MM.1S (cell line): ENCODE results near the gene CNPPD1.

Experiments used
- DNase-seq: peaks from one replicate; pipeline ENCODE4 v3.0.0-alpha.2; 2015
- H2AFZ ChIP-seq: fragments of 300-600 bp; sonication (generic); 2 replicates; pipeline ENCODE4 v1.6.0; 2016; ENCODE audit warnings: antibody characterized with exemption, low read length
- H3F3A ChIP-seq: fragments of 300-600 bp; sonication (generic); 2 replicates; pipeline ENCODE4 v1.6.1; 2016; ENCODE audit warnings: mild to moderate bottlenecking, antibody characterized with exemption, low read length, moderate library complexity, mixed read lengths; ENCODE audit not compliant: insufficient read depth
- H3K27ac ChIP-seq: fragments of 300-600 bp; sonication (generic); 2 replicates; pipeline ENCODE4 v1.5.1; 2016; ENCODE audit warnings: mild to moderate bottlenecking, low read length
- H3K27me3 ChIP-seq: fragments of 300-600 bp; sonication (generic); replicated peaks from 2 replicates; pipeline ENCODE4 v1.6.0; 2016; ENCODE audit warnings: low read length; ENCODE audit not compliant: insufficient read depth
- H3K36me3 ChIP-seq: fragments of 300-600 bp; sonication (generic); replicated peaks from 2 replicates; pipeline ENCODE4 v1.6.1; 2016; ENCODE audit warnings: mild to moderate bottlenecking, low read length, mixed read lengths; ENCODE audit not compliant: insufficient read depth
- H3K4me1 ChIP-seq: fragments of 300-600 bp; sonication (generic); 2 replicates; pipeline ENCODE4 v1.6.1; 2016; ENCODE audit warnings: low read length, mixed read lengths
- H3K4me2 ChIP-seq: fragments of 300-600 bp; sonication (generic); 2 replicates; pipeline ENCODE4 v1.6.0; 2016; ENCODE audit warnings: low read depth, low read length
- H3K4me3 ChIP-seq: fragments of 300-600 bp; sonication (generic); 2 replicates; pipeline ENCODE4 v1.5.1; 2016; ENCODE audit warnings: low read length, mixed read lengths
- H3K79me2 ChIP-seq: fragments of 300-600 bp; sonication (generic); 2 replicates; pipeline ENCODE4 v1.6.1; 2016; ENCODE audit warnings: mixed run types, low read length, mixed read lengths
- H3K9ac ChIP-seq: fragments of 300-600 bp; sonication (generic); 2 replicates; pipeline ENCODE4 v1.6.1; 2016; ENCODE audit warnings: low read length, mixed read lengths
- H3K9me2 ChIP-seq: fragments of 300-600 bp; sonication (generic); replicated peaks from 2 replicates; pipeline ENCODE4 v1.6.1; 2016; ENCODE audit warnings: mild to moderate bottlenecking, low read length, mixed read lengths; ENCODE audit not compliant: insufficient read depth
- H3K9me3 ChIP-seq: fragments of 300-600 bp; sonication (generic); replicated peaks from 2 replicates; pipeline ENCODE4 v1.6.1; 2016; ENCODE audit warnings: mild to moderate bottlenecking, low read length, mixed read lengths; ENCODE audit not compliant: insufficient read depth
- H4K20me1 ChIP-seq: fragments of 300-600 bp; sonication (generic); 2 replicates; pipeline ENCODE4 v1.6.1; 2016; ENCODE audit warnings: mild to moderate bottlenecking, low read length, moderate library complexity, mixed read lengths; ENCODE audit not compliant: insufficient read depth
- EZH2 ChIP-seq: fragments of 300-600 bp; sonication (generic); optimal IDR thresholded peaks from 2 replicates; pipeline ENCODE3; 2017; ENCODE audit warnings: low read depth, mild to moderate bottlenecking, antibody characterized with exemption, low read length, mixed read lengths
- EZH2phosphoT487 ChIP-seq: fragments of 300-600 bp; sonication (generic); IDR thresholded peaks from 2 replicates; pipeline ENCODE4 v1.6.1; 2018; ENCODE audit warnings: antibody characterized with exemption, low read length
- TF ChIP-seq, protein P1 (sequence below): fragments of 300-600 bp; sonication (generic); IDR thresholded peaks from 2 replicates; pipeline ENCODE4 v1.5.1; 2016; ENCODE audit warnings: antibody characterized with exemption, low read length, mixed read lengths

CNPPD1 gene

DNA sequence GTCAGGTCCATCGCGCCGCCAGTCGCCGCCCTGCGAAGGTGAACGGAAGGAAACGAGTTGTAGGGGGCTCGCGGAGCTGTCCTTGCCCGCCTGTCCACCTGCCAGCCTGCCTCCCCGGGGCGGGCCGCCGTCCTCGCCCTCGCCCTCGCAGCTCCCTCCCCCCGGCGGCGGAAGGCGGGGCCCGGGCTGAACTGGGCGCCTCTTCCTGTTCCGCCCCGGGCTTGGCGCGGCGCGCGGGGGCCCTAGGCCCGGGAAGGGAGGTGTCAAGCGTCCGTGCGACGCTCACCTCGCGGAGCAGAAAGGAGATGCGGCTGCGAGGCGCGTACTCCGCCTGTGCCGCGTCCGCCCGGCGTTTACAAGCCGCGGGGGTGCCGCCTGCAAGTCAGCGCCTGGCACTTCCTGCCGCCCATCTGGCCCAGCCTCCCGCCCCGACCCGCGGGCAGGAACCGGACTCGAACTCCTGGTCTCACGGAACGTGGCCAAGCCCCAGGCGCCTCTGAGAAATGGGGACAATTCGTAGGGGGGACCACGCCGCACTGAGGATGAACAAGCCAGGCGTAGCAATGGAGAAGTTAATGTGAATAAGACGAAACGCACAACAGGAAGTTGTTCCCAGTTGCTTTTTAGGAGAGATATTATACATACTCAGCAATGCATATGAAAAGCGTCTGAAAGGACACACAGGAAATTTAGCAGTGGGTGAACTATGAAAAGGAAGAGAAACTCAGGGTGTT is at the start of gene CNPPD1:
TSS of gene CNPPD1 (minus strand) at position 108 of the 734 bp plus-strand sequence. CDS start at position 11, 97 bp downstream.
- DNase-seq: peak; percentile 91
- H3K4me1 ChIP-seq: peaks cover 13% of the 10 kb centered on the region; the same call in 1 of the 2 replicates
- H3K9ac ChIP-seq: peak within 1 kb of the TSS; percentile 96
- no peaks in the 10 kb centered on the region for H3K27me3 ChIP-seq
- H2AFZ ChIP-seq: peak within 1 kb of the TSS; percentile 97
- peak within 1 kb of the TSS; percentile 98 for H3K27ac ChIP-seq
- peaks cover 54% of the 10 kb centered on the region for H3K79me2 ChIP-seq
- peak within 1 kb of the TSS; percentile 99 for H3K4me3 ChIP-seq
- no peaks in the 10 kb centered on the region for H4K20me1 ChIP-seq
- H3K36me3 ChIP-seq: peaks cover 3% of the 10 kb centered on the region
- H3F3A ChIP-seq: peaks cover 22% of the 10 kb centered on the region
- H3K9me2 ChIP-seq: no peaks in the 10 kb centered on the region
- H3K4me2 ChIP-seq: peak within 1 kb of the TSS; percentile 98
- no peak for TF ChIP-seq EZH2
- no peak for TF ChIP-seq EZH2phosphoT487
- TF ChIP-seq, protein P1, sequence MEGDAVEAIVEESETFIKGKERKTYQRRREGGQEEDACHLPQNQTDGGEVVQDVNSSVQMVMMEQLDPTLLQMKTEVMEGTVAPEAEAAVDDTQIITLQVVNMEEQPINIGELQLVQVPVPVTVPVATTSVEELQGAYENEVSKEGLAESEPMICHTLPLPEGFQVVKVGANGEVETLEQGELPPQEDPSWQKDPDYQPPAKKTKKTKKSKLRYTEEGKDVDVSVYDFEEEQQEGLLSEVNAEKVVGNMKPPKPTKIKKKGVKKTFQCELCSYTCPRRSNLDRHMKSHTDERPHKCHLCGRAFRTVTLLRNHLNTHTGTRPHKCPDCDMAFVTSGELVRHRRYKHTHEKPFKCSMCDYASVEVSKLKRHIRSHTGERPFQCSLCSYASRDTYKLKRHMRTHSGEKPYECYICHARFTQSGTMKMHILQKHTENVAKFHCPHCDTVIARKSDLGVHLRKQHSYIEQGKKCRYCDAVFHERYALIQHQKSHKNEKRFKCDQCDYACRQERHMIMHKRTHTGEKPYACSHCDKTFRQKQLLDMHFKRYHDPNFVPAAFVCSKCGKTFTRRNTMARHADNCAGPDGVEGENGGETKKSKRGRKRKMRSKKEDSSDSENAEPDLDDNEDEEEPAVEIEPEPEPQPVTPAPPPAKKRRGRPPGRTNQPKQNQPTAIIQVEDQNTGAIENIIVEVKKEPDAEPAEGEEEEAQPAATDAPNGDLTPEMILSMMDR: no peak
- H3K9me3 ChIP-seq: no peaks in the 10 kb centered on the region

DNA sequence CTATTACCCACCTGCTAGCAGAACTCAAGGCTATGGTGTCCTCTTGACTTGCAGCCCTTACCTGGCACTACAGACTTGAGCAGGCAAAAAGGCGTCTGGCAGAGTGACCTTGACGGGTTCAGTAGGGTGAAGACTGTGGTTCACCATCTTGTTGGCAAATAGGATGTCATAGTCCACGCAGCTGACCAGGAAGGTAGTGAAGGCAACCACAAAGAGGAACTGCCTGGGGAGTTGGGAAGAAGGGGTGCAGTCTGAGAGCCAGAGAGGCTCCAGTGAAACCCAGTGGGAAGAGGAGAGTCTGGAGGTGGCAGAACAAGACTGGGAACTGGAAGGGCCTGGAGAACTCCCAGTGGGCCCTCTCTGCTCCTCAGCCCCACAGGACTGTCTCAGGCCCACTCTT is 48.6 kb upstream of the CNPPD1 start:
- Histone ChIP-seq H3K27me3 (no peaks in the 10 kb centered on the region), H3K9me3 (no peaks in the 10 kb centered on the region), H3K4me1 (no peaks in the 10 kb centered on the region), H3K4me2 (no peak overlapping the region), H3K9me2 (no peaks in the 10 kb centered on the region), H3F3A (peaks cover 7% of the 10 kb centered on the region), H3K9ac (no peak overlapping the region), H3K27ac (no peak overlapping the region), H3K79me2 (peaks cover 32% of the 10 kb centered on the region), H3K36me3 (no peaks in the 10 kb centered on the region; the same call in 1 of the 2 replicates), H2AFZ (no peak overlapping the region), H4K20me1 (no peaks in the 10 kb centered on the region), H3K4me3 (no peak overlapping the region)
- TF ChIP-seq EZH2: no peak
- DNase-seq: no peak

DNA sequence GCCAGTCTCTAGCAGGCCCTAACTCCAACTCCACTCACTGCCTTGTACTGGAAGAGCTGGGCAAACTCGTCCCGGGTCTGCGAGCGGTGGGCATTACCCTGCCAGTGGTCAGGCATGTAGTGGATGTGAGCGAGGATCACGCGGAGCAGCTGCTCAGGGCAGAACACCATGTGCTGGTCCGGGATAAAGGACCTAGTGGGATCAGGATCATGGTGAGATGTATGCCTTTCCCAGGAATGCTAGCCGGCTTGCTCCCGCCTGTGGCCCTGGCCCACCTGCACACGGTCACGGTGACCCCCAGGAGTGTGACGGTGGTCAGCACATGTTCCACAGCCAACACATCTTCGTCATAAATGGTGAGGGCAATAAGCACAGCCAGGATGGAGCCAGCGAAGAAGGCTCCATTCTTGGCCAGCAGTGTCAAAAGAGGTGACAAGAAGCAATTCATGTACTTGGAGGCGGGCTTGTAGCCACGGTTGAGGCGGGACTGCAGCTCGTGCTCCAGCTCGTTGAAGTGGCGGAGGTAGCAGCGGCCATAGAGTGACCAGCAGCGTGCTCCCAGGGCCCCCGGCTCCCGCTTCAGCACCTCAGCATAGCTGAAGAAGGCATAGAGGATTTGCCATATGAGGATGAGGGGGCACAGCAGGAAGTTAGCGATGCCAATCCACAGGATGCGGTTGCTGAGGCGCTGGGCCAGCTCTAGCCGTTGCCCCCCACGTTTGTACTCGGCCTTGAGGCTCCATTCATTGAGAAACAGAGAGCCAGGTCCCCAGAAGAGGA is 47.3 kb upstream of the CNPPD1 start:
- H3K9me2 ChIP-seq: no peaks in the 10 kb centered on the region
- no peak overlapping the region for H3K9ac ChIP-seq
- H3F3A ChIP-seq: peaks cover 5% of the 10 kb centered on the region; the same call in 1 of the 2 replicates
- H3K4me3 ChIP-seq: no peak overlapping the region
- no peaks in the 10 kb centered on the region; the same call in 1 of the 2 replicates for H3K36me3 ChIP-seq
- peaks cover 4% of the 10 kb centered on the region; the same call in 1 of the 2 replicates for H3K4me1 ChIP-seq
- TF ChIP-seq EZH2 (no peak), EZH2phosphoT487 (no peak)
- TF ChIP-seq, protein P1: no peak
- no peaks in the 10 kb centered on the region for H4K20me1 ChIP-seq
- no peak overlapping the region for H2AFZ ChIP-seq
- H3K79me2 ChIP-seq: peaks cover 25% of the 10 kb centered on the region
- H3K27ac ChIP-seq: no peak overlapping the region
- no peaks in the 10 kb centered on the region for H3K27me3 ChIP-seq
- no peak for DNase-seq
- H3K4me2 ChIP-seq: no peak overlapping the region
- no peaks in the 10 kb centered on the region for H3K9me3 ChIP-seq
